SK-N-SH treated with all-trans-retinoic acid at 6 μM for 48 hours (cell line): ENCODE data around the gene KRT83.

ENCODE experiments used
- ATAC-seq: fragments of 200-7000 bp; cut with Tn5 transposase; 3 replicates; pipeline ENCODE4 v1.9.1; 2020; ENCODE audit warnings: mild to moderate bottlenecking, moderate library complexity
- ARNTL ChIP-seq: fragments of 450-650 bp; formaldehyde crosslinking; IDR thresholded peaks from 2 replicates; pipeline ENCODE4 v1.5.0; 2020; ENCODE audit warnings: low read depth, mild to moderate bottlenecking, moderate library complexity, borderline replicate concordance
- BACH2 ChIP-seq: fragments of 250-450 bp; sonication (Bioruptor Pico); IDR thresholded peaks from 2 replicates; pipeline ENCODE4 v1.9.0; 2021; ENCODE audit warnings: mild to moderate bottlenecking, borderline replicate concordance
- CSDC2 ChIP-seq: fragments of 250-450 bp; sonication (Bioruptor Pico); IDR thresholded peaks from 2 replicates; pipeline ENCODE4 v1.5.0; 2020; ENCODE audit warnings: mild to moderate bottlenecking, moderate library complexity
- ESRRG ChIP-seq: fragments of 250-450 bp; sonication (Bioruptor Pico); IDR thresholded peaks from 2 replicates; pipeline ENCODE4 v1.6.1; 2021; ENCODE audit warnings: mild to moderate bottlenecking
- ISL1 ChIP-seq: fragments of 250-450 bp; sonication (Bioruptor Pico); IDR thresholded peaks from 2 replicates; pipeline ENCODE4 v2.1.2; 2022; ENCODE audit warnings: mild to moderate bottlenecking, moderate library complexity
- OSR1 ChIP-seq: fragments of 250-450 bp; sonication (Bioruptor Pico); IDR thresholded peaks from 2 replicates; pipeline ENCODE4 v1.8.0; 2022; ENCODE audit warnings: moderate library complexity, mild to moderate bottlenecking, inconsistent platforms
- PPARA ChIP-seq: fragments of 250-450 bp; sonication (Bioruptor Pico); IDR thresholded peaks from 2 replicates; pipeline ENCODE4 v1.5.0; 2020; ENCODE audit warnings: mild to moderate bottlenecking, borderline replicate concordance
- RARB ChIP-seq: fragments of 250-450 bp; sonication (Bioruptor Pico); IDR thresholded peaks from 2 replicates; pipeline ENCODE4 v1.8.0; 2021; ENCODE audit warnings: mild to moderate bottlenecking, moderate library complexity
- SNAI2 ChIP-seq: fragments of 250-450 bp; sonication (Bioruptor Pico); IDR thresholded peaks from 2 replicates; pipeline ENCODE4 v1.5.0; 2020; ENCODE audit warnings: mild to moderate bottlenecking, moderate library complexity
- TCF4 ChIP-seq: fragments of 250-450 bp; sonication (Bioruptor Pico); IDR thresholded peaks from 2 replicates; pipeline ENCODE4 v1.8.0; 2021; ENCODE audit warnings: mild to moderate bottlenecking, moderate library complexity, borderline replicate concordance
- TOX ChIP-seq: fragments of 250-450 bp; sonication (Bioruptor Pico); IDR thresholded peaks from 2 replicates; pipeline ENCODE4 v1.8.0; 2021; ENCODE audit warnings: mild to moderate bottlenecking, moderate library complexity, borderline replicate concordance
- ZC3H10 ChIP-seq: fragments of 250-450 bp; sonication (Bioruptor Pico); IDR thresholded peaks from 2 replicates; pipeline ENCODE4 v1.5.1; 2021; ENCODE audit warnings: mild to moderate bottlenecking, moderate library complexity
- ZFP3 ChIP-seq: fragments of 250-450 bp; sonication (Bioruptor Pico); IDR thresholded peaks from 2 replicates; pipeline ENCODE4 v1.5.0; 2020; ENCODE audit warnings: mild to moderate bottlenecking, moderate library complexity
- ZFP30 ChIP-seq: fragments of 450-650 bp; formaldehyde crosslinking; IDR thresholded peaks from 2 replicates; pipeline ENCODE4 v1.5.0; 2022; ENCODE audit warnings: mild to moderate bottlenecking, moderate library complexity
- ZNF565 ChIP-seq: fragments of 450-650 bp; formaldehyde crosslinking; conservative IDR thresholded peaks from 2 replicates; pipeline ENCODE4 v1.5.0; 2020; ENCODE audit warnings: low read depth, mild to moderate bottlenecking, moderate library complexity
- ZNF70 ChIP-seq: fragments of 450-650 bp; formaldehyde crosslinking; IDR thresholded peaks from 2 replicates; pipeline ENCODE4 v1.5.0; 2020; ENCODE audit warnings: mild to moderate bottlenecking, moderate library complexity
- ZNF8 ChIP-seq: fragments of 450-650 bp; formaldehyde crosslinking; IDR thresholded peaks from 2 replicates; pipeline ENCODE4 v1.5.0; 2020; ENCODE audit warnings: mild to moderate bottlenecking, moderate library complexity
- TF ChIP-seq, protein P1 (sequence below): fragments of 250-450 bp; sonication (Bioruptor Pico); IDR thresholded peaks from 2 replicates; pipeline ENCODE4 v1.5.0; 2020; ENCODE audit warnings: mild to moderate bottlenecking, moderate library complexity
- TF ChIP-seq, protein P2 (sequence below): fragments of 250-450 bp; sonication (Bioruptor Pico); IDR thresholded peaks from 2 replicates; pipeline ENCODE4 v1.5.1; 2020; ENCODE audit warnings: low read depth, mild to moderate bottlenecking, moderate library complexity
- TF ChIP-seq, protein P3 (sequence below): fragments of 250-450 bp; sonication (Bioruptor Pico); IDR thresholded peaks from 2 replicates; pipeline ENCODE4 v1.8.0; 2020; ENCODE audit warnings: mild to moderate bottlenecking, moderate library complexity, borderline replicate concordance
- TF ChIP-seq, protein P4 (sequence below): fragments of 250-450 bp; sonication (Bioruptor Pico); IDR thresholded peaks from 2 replicates; pipeline ENCODE4 v1.8.0; 2021; ENCODE audit warnings: low read depth, mild to moderate bottlenecking, moderate library complexity, borderline replicate concordance
- TF ChIP-seq, protein P5 (sequence below): fragments of 250-450 bp; sonication (Bioruptor Pico); IDR thresholded peaks from 2 replicates; pipeline ENCODE4 v1.5.1; 2021; ENCODE audit warnings: mild to moderate bottlenecking, moderate library complexity

Gene KRT83

DNA sequence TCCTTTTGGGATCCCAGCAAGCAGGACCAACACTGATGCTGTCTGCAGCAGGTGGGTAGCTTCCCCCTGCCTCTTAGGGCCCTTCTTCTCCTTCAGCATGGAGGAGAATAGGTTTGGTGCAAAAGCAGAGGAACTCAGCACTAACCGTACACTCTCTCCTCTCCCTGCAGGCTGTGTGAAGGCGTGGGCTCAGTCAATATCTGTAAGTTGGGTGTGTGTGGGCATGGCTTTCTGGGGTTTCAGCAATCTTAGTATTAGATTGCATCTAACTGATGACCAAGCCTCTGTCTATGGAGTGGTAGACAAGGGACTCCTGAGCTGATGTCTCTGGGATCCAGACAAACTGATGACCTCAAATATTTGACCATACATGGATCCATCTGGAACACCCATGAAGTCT lies 31.8 kb upstream of the KRT83 start:
- no peak for ATAC-seq
- TF ChIP-seq ZNF8 (CRISPR knock-in tag) (no peak), ARNTL (no peak), ZFP30 (CRISPR knock-in tag) (no peak), ZC3H10 (no peak), SNAI2 (CRISPR knock-in tag) (no peak), CSDC2 (no peak), ZNF70 (CRISPR knock-in tag) (no peak), OSR1 (CRISPR knock-in tag) (no peak)

DNA sequence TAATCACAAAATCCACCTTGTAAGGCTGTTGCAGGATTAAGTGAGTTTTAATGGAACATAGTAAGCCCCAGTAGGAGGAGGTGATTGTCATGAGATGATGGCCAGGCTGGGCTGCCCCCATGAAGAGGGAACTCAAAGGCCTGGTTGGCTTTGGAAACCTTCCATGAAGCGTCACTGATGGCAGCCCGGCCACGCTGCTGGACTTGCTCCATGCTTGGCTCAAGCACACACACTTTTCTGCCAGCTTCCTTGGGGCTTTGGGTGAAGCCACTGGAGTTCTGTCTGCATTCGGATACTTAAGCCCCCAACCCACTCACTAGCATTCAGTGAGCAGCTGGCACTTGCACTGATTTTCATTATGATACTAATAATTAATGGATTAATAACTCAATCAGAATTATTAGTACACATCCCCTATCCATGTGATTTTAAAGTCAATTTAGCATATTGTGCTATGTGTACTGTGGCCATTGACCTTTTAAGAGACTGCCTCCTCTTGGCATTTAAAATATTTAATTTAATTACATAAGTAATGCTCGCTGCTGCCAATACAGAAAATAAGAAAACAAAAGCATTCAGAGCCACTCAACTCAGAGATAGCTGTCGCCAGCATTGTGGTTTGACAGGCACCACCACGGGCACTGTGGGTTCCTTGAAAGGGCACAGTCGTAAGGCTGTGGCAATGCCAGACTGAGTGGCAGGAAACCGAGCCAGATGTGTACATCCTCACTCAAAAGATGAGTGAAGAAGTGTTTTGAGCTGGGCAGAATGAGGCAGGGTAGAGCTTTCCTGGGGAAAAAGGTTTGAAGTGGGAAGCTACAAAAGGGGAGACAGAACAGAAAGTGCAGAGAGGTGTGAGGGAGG lies 30.2 kb upstream of the KRT83 start:
- ATAC-seq = no peak
- no peak for TF ChIP-seq SNAI2 (CRISPR knock-in tag)
- TF ChIP-seq TCF4 (CRISPR knock-in tag) = no peak
- TF ChIP-seq, protein P1, sequence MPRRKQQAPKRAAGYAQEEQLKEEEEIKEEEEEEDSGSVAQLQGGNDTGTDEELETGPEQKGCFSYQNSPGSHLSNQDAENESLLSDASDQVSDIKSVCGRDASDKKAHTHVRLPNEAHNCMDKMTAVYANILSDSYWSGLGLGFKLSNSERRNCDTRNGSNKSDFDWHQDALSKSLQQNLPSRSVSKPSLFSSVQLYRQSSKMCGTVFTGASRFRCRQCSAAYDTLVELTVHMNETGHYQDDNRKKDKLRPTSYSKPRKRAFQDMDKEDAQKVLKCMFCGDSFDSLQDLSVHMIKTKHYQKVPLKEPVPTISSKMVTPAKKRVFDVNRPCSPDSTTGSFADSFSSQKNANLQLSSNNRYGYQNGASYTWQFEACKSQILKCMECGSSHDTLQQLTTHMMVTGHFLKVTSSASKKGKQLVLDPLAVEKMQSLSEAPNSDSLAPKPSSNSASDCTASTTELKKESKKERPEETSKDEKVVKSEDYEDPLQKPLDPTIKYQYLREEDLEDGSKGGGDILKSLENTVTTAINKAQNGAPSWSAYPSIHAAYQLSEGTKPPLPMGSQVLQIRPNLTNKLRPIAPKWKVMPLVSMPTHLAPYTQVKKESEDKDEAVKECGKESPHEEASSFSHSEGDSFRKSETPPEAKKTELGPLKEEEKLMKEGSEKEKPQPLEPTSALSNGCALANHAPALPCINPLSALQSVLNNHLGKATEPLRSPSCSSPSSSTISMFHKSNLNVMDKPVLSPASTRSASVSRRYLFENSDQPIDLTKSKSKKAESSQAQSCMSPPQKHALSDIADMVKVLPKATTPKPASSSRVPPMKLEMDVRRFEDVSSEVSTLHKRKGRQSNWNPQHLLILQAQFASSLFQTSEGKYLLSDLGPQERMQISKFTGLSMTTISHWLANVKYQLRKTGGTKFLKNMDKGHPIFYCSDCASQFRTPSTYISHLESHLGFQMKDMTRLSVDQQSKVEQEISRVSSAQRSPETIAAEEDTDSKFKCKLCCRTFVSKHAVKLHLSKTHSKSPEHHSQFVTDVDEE (CRISPR knock-in tag) = no peak
- TF ChIP-seq, protein P2, sequence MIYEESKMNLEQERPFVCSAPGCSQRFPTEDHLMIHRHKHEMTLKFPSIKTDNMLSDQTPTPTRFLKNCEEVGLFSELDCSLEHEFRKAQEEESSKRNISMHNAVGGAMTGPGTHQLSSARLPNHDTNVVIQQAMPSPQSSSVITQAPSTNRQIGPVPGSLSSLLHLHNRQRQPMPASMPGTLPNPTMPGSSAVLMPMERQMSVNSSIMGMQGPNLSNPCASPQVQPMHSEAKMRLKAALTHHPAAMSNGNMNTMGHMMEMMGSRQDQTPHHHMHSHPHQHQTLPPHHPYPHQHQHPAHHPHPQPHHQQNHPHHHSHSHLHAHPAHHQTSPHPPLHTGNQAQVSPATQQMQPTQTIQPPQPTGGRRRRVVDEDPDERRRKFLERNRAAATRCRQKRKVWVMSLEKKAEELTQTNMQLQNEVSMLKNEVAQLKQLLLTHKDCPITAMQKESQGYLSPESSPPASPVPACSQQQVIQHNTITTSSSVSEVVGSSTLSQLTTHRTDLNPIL (CRISPR knock-in tag) = no peak
- TF ChIP-seq ZNF565 = no peak
- TF ChIP-seq CSDC2 = no peak
- TF ChIP-seq, protein P3, sequence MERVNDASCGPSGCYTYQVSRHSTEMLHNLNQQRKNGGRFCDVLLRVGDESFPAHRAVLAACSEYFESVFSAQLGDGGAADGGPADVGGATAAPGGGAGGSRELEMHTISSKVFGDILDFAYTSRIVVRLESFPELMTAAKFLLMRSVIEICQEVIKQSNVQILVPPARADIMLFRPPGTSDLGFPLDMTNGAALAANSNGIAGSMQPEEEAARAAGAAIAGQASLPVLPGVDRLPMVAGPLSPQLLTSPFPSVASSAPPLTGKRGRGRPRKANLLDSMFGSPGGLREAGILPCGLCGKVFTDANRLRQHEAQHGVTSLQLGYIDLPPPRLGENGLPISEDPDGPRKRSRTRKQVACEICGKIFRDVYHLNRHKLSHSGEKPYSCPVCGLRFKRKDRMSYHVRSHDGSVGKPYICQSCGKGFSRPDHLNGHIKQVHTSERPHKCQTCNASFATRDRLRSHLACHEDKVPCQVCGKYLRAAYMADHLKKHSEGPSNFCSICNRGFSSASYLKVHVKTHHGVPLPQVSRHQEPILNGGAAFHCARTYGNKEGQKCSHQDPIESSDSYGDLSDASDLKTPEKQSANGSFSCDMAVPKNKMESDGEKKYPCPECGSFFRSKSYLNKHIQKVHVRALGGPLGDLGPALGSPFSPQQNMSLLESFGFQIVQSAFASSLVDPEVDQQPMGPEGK = no peak
- no peak for TF ChIP-seq RARB
- no peak for TF ChIP-seq TOX (CRISPR knock-in tag)
- no peak for TF ChIP-seq ESRRG
- TF ChIP-seq ZFP30 (CRISPR knock-in tag) = no peak
- no peak for TF ChIP-seq PPARA (CRISPR knock-in tag)
- TF ChIP-seq, protein P4, sequence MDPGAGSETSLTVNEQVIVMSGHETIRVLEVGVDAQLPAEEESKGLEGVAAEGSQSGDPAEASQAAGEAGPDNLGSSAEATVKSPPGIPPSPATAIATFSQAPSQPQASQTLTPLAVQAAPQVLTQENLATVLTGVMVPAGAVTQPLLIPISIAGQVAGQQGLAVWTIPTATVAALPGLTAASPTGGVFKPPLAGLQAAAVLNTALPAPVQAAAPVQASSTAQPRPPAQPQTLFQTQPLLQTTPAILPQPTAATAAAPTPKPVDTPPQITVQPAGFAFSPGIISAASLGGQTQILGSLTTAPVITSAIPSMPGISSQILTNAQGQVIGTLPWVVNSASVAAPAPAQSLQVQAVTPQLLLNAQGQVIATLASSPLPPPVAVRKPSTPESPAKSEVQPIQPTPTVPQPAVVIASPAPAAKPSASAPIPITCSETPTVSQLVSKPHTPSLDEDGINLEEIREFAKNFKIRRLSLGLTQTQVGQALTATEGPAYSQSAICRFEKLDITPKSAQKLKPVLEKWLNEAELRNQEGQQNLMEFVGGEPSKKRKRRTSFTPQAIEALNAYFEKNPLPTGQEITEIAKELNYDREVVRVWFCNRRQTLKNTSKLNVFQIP = no peak
- no peak for TF ChIP-seq ISL1

DNA sequence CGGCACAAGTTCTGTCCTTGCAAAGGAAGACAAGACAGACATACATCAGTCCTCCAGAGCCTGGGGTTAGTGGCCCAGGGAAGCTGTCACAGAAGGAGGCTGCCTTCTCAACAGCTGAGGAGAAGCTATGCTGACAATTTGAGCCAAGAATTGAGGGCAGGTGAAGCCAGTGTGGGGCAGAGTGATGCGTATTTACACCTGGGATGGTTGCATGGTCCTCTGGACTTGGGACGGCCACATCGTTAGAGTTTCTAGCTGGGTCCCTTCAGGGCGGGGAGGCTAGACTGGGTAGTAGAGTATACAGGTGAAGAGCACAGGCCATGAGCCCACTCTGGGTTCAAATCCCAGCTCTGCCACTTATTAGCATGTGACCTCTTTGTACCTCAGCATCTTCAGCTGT lies 29.6 kb upstream of the KRT83 start:
- TF ChIP-seq, protein P4 = no peak
- TF ChIP-seq ZFP3 (CRISPR knock-in tag) = no peak
- TF ChIP-seq PPARA (CRISPR knock-in tag) = no peak
- TF ChIP-seq TOX (CRISPR knock-in tag) = no peak
- TF ChIP-seq ZC3H10 = no peak
- TF ChIP-seq BACH2 = no peak
- TF ChIP-seq ISL1 = no peak
- TF ChIP-seq ARNTL = no peak
- TF ChIP-seq RARB = no peak
- TF ChIP-seq, protein P5, sequence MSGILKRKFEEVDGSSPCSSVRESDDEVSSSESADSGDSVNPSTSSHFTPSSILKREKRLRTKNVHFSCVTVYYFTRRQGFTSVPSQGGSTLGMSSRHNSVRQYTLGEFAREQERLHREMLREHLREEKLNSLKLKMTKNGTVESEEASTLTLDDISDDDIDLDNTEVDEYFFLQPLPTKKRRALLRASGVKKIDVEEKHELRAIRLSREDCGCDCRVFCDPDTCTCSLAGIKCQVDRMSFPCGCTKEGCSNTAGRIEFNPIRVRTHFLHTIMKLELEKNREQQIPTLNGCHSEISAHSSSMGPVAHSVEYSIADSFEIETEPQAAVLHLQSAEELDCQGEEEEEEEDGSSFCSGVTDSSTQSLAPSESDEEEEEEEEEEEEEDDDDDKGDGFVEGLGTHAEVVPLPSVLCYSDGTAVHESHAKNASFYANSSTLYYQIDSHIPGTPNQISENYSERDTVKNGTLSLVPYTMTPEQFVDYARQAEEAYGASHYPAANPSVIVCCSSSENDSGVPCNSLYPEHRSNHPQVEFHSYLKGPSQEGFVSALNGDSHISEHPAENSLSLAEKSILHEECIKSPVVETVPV (CRISPR knock-in tag) = no peak
- no peak for ATAC-seq
